Liver (tissue), 9 donors: ENCODE results near the gene ZNF689. TPM values are rescaled to one million over a fixed set of nuclear protein-coding genes. Genes with fewer than 3 reads are reported as not detected.

Experiments
- DNase-seq: peaks from one replicate; pipeline ENCODE4 v3.0.0-alpha.2; 2017; ENCODE audit warnings: low spot score
- H3K27ac ChIP-seq, 2 donors: one replicate each; pipeline ENCODE4 v1.7.0; 2013; ENCODE audit warnings: inconsistent platforms in 2 of 2, low read length in 2 of 2, control low read depth in 1 of 2, low read depth in 1 of 2, mild to moderate bottlenecking in 1 of 2
- H3K27me3 ChIP-seq, 4 donors: one replicate each; pipeline versions ENCODE4 v1.6.1 to v1.7.0; 2013; ENCODE audit warnings: low read length in 3 of 4, inconsistent platforms in 1 of 4, mild to moderate bottlenecking in 1 of 4, moderate library complexity in 1 of 4; ENCODE audit not compliant: control insufficient read depth in 4 of 4, insufficient read depth in 4 of 4
- H3K36me3 ChIP-seq, 4 donors: one replicate each; pipeline versions ENCODE4 v1.6.1 to v1.7.0; 2013; ENCODE audit warnings: low read length in 3 of 4, mild to moderate bottlenecking in 3 of 4, low read depth in 1 of 4, moderate library complexity in 1 of 4; ENCODE audit not compliant: control insufficient read depth in 4 of 4, insufficient read depth in 3 of 4
- H3K4me1 ChIP-seq, 4 donors: one replicate each; pipeline versions ENCODE4 v1.6.1 to v1.7.0; 2013; ENCODE audit warnings: low read length in 3 of 4, mild to moderate bottlenecking in 3 of 4, moderate library complexity in 1 of 4; ENCODE audit not compliant: control insufficient read depth in 4 of 4, insufficient read depth in 4 of 4
- H3K4me3 ChIP-seq, 3 donors: one replicate each; pipeline versions ENCODE4 v1.6.1 to v1.7.0; 2013; ENCODE audit warnings: low read length in 3 of 3, control low read depth in 1 of 3, low read depth in 1 of 3, mild to moderate bottlenecking in 1 of 3
- H3K9ac ChIP-seq, 2 donors: one replicate each; pipeline ENCODE4 v1.7.0; 2013; ENCODE audit warnings: low read length in 2 of 2, mild to moderate bottlenecking in 2 of 2, moderate library complexity in 2 of 2, control low read depth in 1 of 2, low read depth in 1 of 2
- H3K9me3 ChIP-seq, 4 donors: one replicate each; pipeline versions ENCODE4 v1.6.1 to v1.7.0; 2013; ENCODE audit warnings: low read length in 3 of 4; ENCODE audit not compliant: control insufficient read depth in 4 of 4
- CTCF ChIP-seq: fragments of 150-350 bp; IDR thresholded peaks from 2 replicates; pipeline ENCODE4 v1.5.1; 2017; ENCODE audit warnings: improper control_type of control experiment, low read depth, low read length; ENCODE audit not compliant: missing input control
- EGR1 ChIP-seq, 2 donors: IDR thresholded peaks; 2 replicates each; pipeline ENCODE4 v1.6.1; 2016 to 2018; ENCODE audit warnings: antibody characterized with exemption in 2 of 2, low read depth in 2 of 2
- FOXA1 ChIP-seq: IDR thresholded peaks from 2 replicates; pipeline ENCODE4 v1.6.1; 2016; ENCODE audit warnings: antibody characterized with exemption
- FOXA2 ChIP-seq: IDR thresholded peaks from 2 replicates; pipeline ENCODE4 v1.6.1; 2016; ENCODE audit warnings: antibody characterized with exemption
- GABPA ChIP-seq, 2 donors: IDR thresholded peaks in 1 of 2; conservative IDR thresholded peaks in 1 of 2; 2 replicates each; pipeline ENCODE4 v1.6.1; 2016; ENCODE audit warnings: antibody characterized with exemption in 2 of 2, mild to moderate bottlenecking in 1 of 2, moderate library complexity in 1 of 2
- HNF4A ChIP-seq, 2 donors: conservative IDR thresholded peaks; 2 replicates each; pipeline ENCODE4 v1.6.1; 2016; ENCODE audit warnings: antibody characterized with exemption in 2 of 2, mild to moderate bottlenecking in 2 of 2
- HNF4G ChIP-seq: IDR thresholded peaks from 2 replicates; pipeline ENCODE4 v1.6.1; 2016; ENCODE audit warnings: antibody characterized with exemption
- JUND ChIP-seq, 2 donors: IDR thresholded peaks; 2 replicates each; pipeline ENCODE4 v1.6.1; 2016; ENCODE audit warnings: antibody characterized with exemption in 2 of 2
- NR2F2 ChIP-seq: IDR thresholded peaks from 2 replicates; pipeline ENCODE4 v1.6.1; 2016; ENCODE audit warnings: antibody characterized with exemption
- RAD21 ChIP-seq, 2 donors: IDR thresholded peaks; 2 replicates each; pipeline ENCODE4 v1.6.1; 2016; ENCODE audit warnings: antibody characterized with exemption in 2 of 2, mild to moderate bottlenecking in 2 of 2
- REST ChIP-seq: IDR thresholded peaks from 2 replicates; pipeline ENCODE4 v1.6.1; 2016; ENCODE audit warnings: antibody characterized with exemption, mild to moderate bottlenecking
- RXRA ChIP-seq, 2 donors: IDR thresholded peaks; 2 replicates each; pipeline ENCODE4 v1.6.1; 2017 to 2018; ENCODE audit warnings: antibody characterized with exemption in 2 of 2, mild to moderate bottlenecking in 1 of 2
- SP1 ChIP-seq: IDR thresholded peaks from 2 replicates; pipeline ENCODE4 v1.6.1; 2018; ENCODE audit warnings: antibody characterized with exemption, mild to moderate bottlenecking
- TAF1 ChIP-seq: conservative IDR thresholded peaks from 2 replicates; pipeline ENCODE4 v1.6.1; 2016; ENCODE audit warnings: antibody characterized with exemption, mild to moderate bottlenecking
- YY1 ChIP-seq: IDR thresholded peaks from 2 replicates; pipeline ENCODE4 v1.6.1; 2016; ENCODE audit warnings: antibody characterized with exemption, mild to moderate bottlenecking
- WGBS: extraction: QIAGEN DNeasy Blood & Tissue Kit; methylation state at CpG from one replicate; pipeline ENCODE4 v1.1.7; 2013; 5-methylcytosine and 5-hydroxymethylcytosine counted together
- polyA plus RNA-seq, 2 donors: library from polyadenylated mRNA; stranded (reverse) in 1 of 2; unstranded in 1 of 2; fragments of 200-250 nt in 1 of 2; fragments of >200 nt in 1 of 2; fragmentation: Nextera tagmentation in 1 of 2; extraction: Ambion mirVana in 1 of 2; gene quantifications; one replicate each; pipeline versions ENCODE4 v1.2.1 to v1.2.3, GENCODE V29; 2013 to 2015
- total RNA-seq, 2 donors: library from RNA; depleted of rRNA; stranded (reverse); fragments of >200 nt; gene quantifications; one replicate each; pipeline ENCODE4 v1.2.3, GENCODE V29; 2014
- TF ChIP-seq, protein P1 (sequence below): IDR thresholded peaks from 2 replicates; pipeline ENCODE4 v1.6.1; 2016; ENCODE audit warnings: antibody characterized with exemption
- TF ChIP-seq, protein P2 (sequence below): IDR thresholded peaks from 2 replicates; pipeline ENCODE4 v1.6.1; 2016; ENCODE audit warnings: antibody characterized with exemption
- donor health status: healthy.
- donor health status: healthy.
- donor health status: healthy.
- donor health status: healthy.
- donor health status: healthy.

ZNF689 gene
- total and polyA plus RNA-seq, 4 donors: 2.6 to 5.8 (median 4.3) TPM

DNA sequence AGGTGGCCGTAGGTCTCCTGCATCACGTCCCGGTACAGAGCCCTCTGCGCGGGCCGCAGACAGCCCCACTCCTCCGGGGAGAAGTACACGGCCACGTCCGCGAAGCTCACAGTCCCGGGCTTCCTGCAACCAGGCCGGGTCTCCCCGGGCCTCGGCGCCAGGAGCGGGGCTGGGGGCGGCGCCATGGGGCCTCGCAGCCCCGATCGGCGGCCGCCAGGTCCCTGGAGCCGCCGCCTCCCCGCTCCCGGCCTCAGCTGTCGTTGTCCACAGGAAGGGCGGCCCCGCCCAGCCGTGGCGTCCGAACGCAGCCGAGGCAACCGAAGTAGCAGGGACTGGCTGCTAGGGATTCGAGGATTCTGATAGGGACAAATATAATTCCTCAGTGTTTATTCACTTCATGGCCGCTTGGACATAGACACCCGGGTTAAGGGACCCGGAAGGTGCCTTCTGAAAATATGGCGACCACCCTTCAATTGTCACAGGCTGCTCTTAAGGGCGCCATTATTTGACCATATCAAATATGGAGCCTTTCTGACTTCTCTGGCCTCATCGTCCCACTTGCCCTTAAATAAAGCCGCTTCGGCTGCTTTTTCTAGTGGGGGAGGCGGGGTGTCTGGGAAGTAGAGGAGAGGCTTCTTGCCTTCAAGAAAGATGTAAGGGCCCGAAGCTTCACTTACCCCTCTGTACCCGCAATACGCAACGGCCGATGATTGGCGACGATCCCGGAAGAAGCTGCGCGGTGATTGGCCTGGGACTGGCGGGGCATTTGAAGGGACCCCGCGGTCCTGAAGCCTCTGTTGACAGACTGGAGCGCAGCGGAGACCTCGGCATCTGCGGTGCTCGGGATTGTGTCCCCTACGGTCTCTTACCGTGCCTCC lies 38.5 kb downstream of the ZNF689 start, which contains the start of gene ZNF688:
ZNF688 (minus strand) TSS at position 270 of the 878 bp plus-strand sequence; CDS start at position 185, 85 bp downstream.
- H3K27me3 ChIP-seq: no peaks in the 10 kb centered on the region
- WGBS: under 1% methylated on average over 67 of the region's 67 CpGs
- TF ChIP-seq RAD21 (IDR thresholded peaks at IDR 0.05) (peak; percentile 42 to 53), SP1 (peak; percentile 76), GABPA (IDR thresholded peaks at IDR 0.05 in 1 of 2, conservative IDR thresholded peaks at IDR 0.05 in 1 of 2) (peak in 1 of 2 donors; percentile 47), TAF1 (peak; percentile 42), REST (peak; percentile 18), NR2F2 (peak; percentile 70), CTCF (no peak), EGR1 (IDR thresholded peaks at IDR 0.05; ENCODE audit: low read depth in 2 of 2) (no peak), RXRA (IDR thresholded peaks at IDR 0.05) (peak; percentile 29 to 40), FOXA1 (no peak), YY1 (peak; percentile 100), JUND (IDR thresholded peaks at IDR 0.05) (no peak), HNF4A (conservative IDR thresholded peaks at IDR 0.05) (peak; percentile 12 to 42)

GRCh38 chr16:30570636-30571444 lies 39.3 kb downstream of the ZNF689 start:
- Histone ChIP-seq H3K36me3 (peaks cover 0 to 1% (median 0%) of the 10 kb centered on the region in 4 donors), H3K27me3 (no peaks in the 10 kb centered on the region), H3K4me1 (peaks cover 3 to 20% (median 13%) of the 10 kb centered on the region in 4 donors), H3K9ac (peak overlapping the region; percentile 77 to 82), H3K4me3 (peak overlapping the region; percentile 70 to 81 (median 76)), H3K9me3 (no peaks in the 10 kb centered on the region), H3K27ac (peak overlapping the region; percentile 80 to 96)
- WGBS: 17% methylated on average over 22 of the region's 22 CpGs
- DNase-seq: peak; percentile 53
- TF ChIP-seq TAF1 (no peak), FOXA2 (no peak), RAD21 (IDR thresholded peaks at IDR 0.05) (no peak), HNF4G (no peak), HNF4A (conservative IDR thresholded peaks at IDR 0.05) (no peak), CTCF (no peak), EGR1 (IDR thresholded peaks at IDR 0.05; ENCODE audit: low read depth in 2 of 2) (peak; percentile 28 to 47)
- TF ChIP-seq, protein P1, sequence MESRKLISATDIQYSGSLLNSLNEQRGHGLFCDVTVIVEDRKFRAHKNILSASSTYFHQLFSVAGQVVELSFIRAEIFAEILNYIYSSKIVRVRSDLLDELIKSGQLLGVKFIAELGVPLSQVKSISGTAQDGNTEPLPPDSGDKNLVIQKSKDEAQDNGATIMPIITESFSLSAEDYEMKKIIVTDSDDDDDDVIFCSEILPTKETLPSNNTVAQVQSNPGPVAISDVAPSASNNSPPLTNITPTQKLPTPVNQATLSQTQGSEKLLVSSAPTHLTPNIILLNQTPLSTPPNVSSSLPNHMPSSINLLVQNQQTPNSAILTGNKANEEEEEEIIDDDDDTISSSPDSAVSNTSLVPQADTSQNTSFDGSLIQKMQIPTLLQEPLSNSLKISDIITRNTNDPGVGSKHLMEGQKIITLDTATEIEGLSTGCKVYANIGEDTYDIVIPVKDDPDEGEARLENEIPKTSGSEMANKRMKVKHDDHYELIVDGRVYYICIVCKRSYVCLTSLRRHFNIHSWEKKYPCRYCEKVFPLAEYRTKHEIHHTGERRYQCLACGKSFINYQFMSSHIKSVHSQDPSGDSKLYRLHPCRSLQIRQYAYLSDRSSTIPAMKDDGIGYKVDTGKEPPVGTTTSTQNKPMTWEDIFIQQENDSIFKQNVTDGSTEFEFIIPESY: no peak
- TF ChIP-seq, protein P2, sequence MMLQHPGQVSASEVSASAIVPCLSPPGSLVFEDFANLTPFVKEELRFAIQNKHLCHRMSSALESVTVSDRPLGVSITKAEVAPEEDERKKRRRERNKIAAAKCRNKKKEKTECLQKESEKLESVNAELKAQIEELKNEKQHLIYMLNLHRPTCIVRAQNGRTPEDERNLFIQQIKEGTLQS: no peak

More for the DNA sequence above, 38.5 kb downstream of the ZNF689 start, which contains the start of gene ZNF688:
- peaks cover 0 to 1% (median 0%) of the 10 kb centered on the region in 4 donors for H3K36me3 ChIP-seq
- peak; percentile 92 for DNase-seq
- H3K9me3 ChIP-seq: no peaks in the 10 kb centered on the region
- peak within 1 kb of the TSS; percentile 80 to 96 for H3K27ac ChIP-seq
- peak within 1 kb of the TSS; percentile 70 to 81 (median 76) for H3K4me3 ChIP-seq
- H3K9ac ChIP-seq: peak within 1 kb of the TSS; percentile 77 to 82
- peaks cover 3 to 20% (median 13%) of the 10 kb centered on the region in 4 donors for H3K4me1 ChIP-seq
